Panc1 (cell line): Measurements from ENCODE around the gene DCC.

Experiments used
- POLR2AphosphoS5 ChIP-seq: IDR thresholded peaks from 2 replicates; pipeline ENCODE4 v1.6.1; 2012; ENCODE audit warnings: mild to moderate bottlenecking, low read depth, low read length, moderate library complexity
- SIN3A ChIP-seq: IDR thresholded peaks from 2 replicates; pipeline ENCODE4 v1.6.1; 2012; ENCODE audit warnings: low read depth, mild to moderate bottlenecking, low read length, moderate library complexity, borderline replicate concordance; ENCODE audit not compliant: insufficient read depth
- TCF7L2 ChIP-seq: IDR thresholded peaks from 2 replicates; pipeline ENCODE4 v1.6.1; 2011; ENCODE audit warnings: mild to moderate bottlenecking, low read depth, low read length, inconsistent platforms
- TF ChIP-seq, protein P1 (sequence below): fragments of 450-650 bp; IDR thresholded peaks from 2 replicates; pipeline ENCODE4 v1.5.1; 2017; ENCODE audit warnings: mild to moderate bottlenecking
- TF ChIP-seq, protein P2 (sequence below), 2 experiments: IDR thresholded peaks; 2 replicates each; pipeline ENCODE4 v1.6.1; 2011 to 2012; ENCODE audit warnings: low read depth in 2 of 2, control low read depth in 1 of 2, low read length in 1 of 2, mild to moderate bottlenecking in 1 of 2, moderate library complexity in 1 of 2; ENCODE audit not compliant: insufficient read depth in 1 of 2

DNA sequence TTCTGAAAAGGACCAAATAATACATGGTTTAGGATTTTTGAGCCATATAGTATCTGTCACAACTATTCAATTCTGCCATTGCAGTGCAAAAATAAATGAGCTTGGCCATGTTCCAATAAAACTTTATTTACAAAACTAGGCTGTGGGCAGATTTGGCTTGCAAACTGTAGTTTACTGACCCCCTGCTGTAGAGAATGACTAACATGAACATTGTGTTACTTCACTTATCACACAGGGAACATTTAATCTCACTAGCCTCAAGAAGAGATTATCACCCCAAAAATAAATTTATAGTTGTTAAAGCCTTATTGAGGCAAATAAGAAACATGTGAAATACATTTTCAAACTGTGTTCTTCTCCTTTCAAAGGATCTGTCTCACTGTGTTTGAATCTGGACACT lies 1118.3 kb downstream of the DCC start:
- TF ChIP-seq, protein P1, sequence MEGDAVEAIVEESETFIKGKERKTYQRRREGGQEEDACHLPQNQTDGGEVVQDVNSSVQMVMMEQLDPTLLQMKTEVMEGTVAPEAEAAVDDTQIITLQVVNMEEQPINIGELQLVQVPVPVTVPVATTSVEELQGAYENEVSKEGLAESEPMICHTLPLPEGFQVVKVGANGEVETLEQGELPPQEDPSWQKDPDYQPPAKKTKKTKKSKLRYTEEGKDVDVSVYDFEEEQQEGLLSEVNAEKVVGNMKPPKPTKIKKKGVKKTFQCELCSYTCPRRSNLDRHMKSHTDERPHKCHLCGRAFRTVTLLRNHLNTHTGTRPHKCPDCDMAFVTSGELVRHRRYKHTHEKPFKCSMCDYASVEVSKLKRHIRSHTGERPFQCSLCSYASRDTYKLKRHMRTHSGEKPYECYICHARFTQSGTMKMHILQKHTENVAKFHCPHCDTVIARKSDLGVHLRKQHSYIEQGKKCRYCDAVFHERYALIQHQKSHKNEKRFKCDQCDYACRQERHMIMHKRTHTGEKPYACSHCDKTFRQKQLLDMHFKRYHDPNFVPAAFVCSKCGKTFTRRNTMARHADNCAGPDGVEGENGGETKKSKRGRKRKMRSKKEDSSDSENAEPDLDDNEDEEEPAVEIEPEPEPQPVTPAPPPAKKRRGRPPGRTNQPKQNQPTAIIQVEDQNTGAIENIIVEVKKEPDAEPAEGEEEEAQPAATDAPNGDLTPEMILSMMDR: no peak
- TF ChIP-seq POLR2AphosphoS5: no peak
- no peak for TF ChIP-seq SIN3A
- TF ChIP-seq, protein P2, sequence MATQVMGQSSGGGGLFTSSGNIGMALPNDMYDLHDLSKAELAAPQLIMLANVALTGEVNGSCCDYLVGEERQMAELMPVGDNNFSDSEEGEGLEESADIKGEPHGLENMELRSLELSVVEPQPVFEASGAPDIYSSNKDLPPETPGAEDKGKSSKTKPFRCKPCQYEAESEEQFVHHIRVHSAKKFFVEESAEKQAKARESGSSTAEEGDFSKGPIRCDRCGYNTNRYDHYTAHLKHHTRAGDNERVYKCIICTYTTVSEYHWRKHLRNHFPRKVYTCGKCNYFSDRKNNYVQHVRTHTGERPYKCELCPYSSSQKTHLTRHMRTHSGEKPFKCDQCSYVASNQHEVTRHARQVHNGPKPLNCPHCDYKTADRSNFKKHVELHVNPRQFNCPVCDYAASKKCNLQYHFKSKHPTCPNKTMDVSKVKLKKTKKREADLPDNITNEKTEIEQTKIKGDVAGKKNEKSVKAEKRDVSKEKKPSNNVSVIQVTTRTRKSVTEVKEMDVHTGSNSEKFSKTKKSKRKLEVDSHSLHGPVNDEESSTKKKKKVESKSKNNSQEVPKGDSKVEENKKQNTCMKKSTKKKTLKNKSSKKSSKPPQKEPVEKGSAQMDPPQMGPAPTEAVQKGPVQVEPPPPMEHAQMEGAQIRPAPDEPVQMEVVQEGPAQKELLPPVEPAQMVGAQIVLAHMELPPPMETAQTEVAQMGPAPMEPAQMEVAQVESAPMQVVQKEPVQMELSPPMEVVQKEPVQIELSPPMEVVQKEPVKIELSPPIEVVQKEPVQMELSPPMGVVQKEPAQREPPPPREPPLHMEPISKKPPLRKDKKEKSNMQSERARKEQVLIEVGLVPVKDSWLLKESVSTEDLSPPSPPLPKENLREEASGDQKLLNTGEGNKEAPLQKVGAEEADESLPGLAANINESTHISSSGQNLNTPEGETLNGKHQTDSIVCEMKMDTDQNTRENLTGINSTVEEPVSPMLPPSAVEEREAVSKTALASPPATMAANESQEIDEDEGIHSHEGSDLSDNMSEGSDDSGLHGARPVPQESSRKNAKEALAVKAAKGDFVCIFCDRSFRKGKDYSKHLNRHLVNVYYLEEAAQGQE (IDR thresholded peaks at IDR 0.05; ENCODE audit: insufficient read depth in 1 of 2, low read depth in 2 of 2, low read length in 1 of 2): no peak
- no peak for TF ChIP-seq TCF7L2
